Fibroblast of villous mesenchyme (primary cell): Measurements from ENCODE around the gene OR10H2. TPM values are rescaled to one million over a fixed set of nuclear protein-coding genes. Genes with fewer than 3 reads are reported as not detected.
"Not testable (repeated sequence)": the region's sequence is repeated elsewhere in the genome, so short reads cannot be mapped to it uniquely, and the experiment has no call there.

Experiments
- DNase-seq: peaks from one replicate; pipeline ENCODE4 v3.0.0-alpha.2; 2010; ENCODE audit warnings: low read depth
- H3K4me3 ChIP-seq: 2 replicates; pipeline ENCODE4 v1.5.1; 2011; ENCODE audit warnings: low read depth, mild to moderate bottlenecking, low read length
- total RNA-seq: library from RNA; depleted of rRNA; stranded (reverse); fragments of >200 nt; gene quantifications from 2 replicates; pipeline ENCODE4 v1.2.3, GENCODE V29; 2012
- TF ChIP-seq, protein P1 (sequence below): IDR thresholded peaks from 2 replicates; pipeline ENCODE4 v1.5.1; 2012; ENCODE audit warnings: low read depth, mild to moderate bottlenecking, low read length; ENCODE audit not compliant: insufficient read depth

Gene OR10H2, protein sequence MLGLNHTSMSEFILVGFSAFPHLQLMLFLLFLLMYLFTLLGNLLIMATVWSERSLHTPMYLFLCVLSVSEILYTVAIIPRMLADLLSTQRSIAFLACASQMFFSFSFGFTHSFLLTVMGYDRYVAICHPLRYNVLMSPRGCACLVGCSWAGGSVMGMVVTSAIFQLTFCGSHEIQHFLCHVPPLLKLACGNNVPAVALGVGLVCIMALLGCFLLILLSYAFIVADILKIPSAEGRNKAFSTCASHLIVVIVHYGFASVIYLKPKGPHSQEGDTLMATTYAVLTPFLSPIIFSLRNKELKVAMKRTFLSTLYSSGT
- total RNA-seq, result not detected in 2 replicates

DNA sequence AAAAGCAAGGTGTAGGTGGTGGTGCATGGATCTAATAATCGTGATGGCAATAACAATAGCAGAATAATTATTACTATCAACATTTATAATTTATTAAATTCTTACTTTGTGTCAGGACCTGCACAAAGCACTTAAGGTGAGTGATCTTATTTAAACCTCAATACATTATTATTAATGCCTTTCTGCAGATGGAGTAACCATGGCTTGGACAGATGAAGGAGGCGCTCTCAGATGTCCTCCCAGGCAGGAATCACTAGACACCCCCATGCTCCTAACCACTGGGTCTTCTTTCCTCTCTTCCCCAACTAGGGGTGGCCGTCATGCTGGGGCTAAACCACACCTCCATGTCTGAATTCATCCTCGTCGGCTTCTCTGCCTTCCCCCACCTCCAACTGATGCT is at the start of gene OR10H2:
OR10H2 (plus strand) TSS at position 301 of the 400 bp plus-strand sequence; CDS start at position 321, 20 bp downstream.
- no peak within 1 kb of the TSS for H3K4me3 ChIP-seq
- TF ChIP-seq, protein P1, sequence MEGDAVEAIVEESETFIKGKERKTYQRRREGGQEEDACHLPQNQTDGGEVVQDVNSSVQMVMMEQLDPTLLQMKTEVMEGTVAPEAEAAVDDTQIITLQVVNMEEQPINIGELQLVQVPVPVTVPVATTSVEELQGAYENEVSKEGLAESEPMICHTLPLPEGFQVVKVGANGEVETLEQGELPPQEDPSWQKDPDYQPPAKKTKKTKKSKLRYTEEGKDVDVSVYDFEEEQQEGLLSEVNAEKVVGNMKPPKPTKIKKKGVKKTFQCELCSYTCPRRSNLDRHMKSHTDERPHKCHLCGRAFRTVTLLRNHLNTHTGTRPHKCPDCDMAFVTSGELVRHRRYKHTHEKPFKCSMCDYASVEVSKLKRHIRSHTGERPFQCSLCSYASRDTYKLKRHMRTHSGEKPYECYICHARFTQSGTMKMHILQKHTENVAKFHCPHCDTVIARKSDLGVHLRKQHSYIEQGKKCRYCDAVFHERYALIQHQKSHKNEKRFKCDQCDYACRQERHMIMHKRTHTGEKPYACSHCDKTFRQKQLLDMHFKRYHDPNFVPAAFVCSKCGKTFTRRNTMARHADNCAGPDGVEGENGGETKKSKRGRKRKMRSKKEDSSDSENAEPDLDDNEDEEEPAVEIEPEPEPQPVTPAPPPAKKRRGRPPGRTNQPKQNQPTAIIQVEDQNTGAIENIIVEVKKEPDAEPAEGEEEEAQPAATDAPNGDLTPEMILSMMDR, result no peak
- DNase-seq, result no peak

DNA sequence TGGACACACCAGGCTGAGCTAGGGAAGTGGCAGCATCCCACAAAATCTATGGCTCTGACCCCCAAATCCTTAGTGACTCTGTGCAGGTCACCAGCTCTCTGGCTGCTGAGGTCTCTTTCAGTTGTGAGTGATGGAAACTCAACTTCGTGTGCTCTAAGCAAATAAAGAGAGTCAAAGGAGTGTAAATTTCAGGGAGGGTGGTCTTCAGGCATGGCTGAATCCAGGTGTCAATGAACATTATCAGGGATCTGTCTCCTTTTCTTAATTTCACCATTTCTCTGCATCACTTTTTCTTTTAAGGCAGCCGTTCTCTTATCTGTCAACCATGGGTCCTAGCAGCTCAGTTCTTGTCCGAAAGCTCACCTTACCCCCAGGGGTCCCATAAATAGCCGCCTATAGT is 48.7 kb upstream of the OR10H2 start:
- TF ChIP-seq, protein P1, result no peak
- H3K4me3 ChIP-seq, result no peak overlapping the region

DNA sequence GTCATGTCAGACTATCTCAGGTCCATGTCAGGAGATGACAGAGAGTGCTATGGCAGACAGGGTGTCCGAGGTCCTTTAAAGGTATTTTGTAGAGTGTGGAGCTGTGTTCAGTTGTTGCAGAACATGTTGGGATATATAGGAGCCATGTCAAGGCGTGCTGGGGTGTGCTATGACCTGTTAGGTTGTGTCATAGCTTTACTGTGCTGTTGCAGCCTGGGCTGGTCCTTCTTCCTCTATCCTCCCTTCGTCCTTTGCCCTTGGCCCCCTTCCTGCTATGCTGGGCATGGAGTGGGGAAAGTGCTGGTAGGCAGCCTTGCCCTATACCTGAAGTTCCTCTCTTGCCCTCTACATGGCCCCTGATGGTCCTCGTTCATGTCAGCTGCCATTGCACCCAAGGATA is 48.0 kb upstream of the OR10H2 start:
- H3K4me3 ChIP-seq, DNase-seq: not testable (repeated sequence)

More for the DNA sequence above, 48.7 kb upstream of the OR10H2 start:
- no peak for DNase-seq

DNA sequence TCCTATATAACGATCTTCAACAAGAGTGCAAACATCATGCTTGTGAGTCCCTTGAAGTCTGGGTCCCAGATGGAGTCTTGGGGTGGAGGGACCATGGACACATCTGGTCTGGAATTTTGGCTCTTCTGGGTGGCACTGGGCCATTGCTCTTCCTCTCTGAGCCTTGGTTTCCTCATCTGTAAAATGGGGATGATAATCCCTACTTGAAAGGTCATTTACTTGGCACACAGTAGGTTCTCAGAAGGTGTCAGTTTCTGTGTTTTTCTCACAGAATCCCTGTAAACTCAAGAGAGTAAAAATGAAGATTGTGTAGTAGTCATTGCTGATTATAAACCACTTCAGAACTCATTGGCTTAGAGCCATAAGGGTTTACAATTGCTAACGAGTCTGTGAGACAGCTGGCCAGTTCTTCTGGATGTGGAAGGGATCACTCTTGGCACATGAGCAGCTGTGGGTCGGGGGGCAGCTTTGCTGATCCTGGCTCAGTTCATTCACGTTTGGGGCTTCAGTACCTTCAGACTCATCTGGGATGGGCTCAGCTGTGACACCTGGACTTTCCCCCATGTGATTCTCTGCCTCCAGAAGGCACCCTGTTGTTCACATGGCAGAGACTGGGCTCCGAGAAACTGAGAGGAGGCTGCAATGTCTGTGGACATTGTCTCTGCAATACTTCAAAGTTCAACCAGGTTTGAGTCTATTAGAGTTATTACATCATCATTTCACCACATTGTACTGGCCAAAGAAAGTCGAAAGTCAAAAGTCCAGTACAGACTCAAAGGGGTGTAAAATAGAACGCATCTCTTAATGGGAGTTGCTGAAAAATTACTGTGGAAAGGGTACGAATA is 47.1 kb upstream of the OR10H2 start:
- no peak for DNase-seq
- no peak overlapping the region for H3K4me3 ChIP-seq
- TF ChIP-seq, protein P1, result no peak

DNA sequence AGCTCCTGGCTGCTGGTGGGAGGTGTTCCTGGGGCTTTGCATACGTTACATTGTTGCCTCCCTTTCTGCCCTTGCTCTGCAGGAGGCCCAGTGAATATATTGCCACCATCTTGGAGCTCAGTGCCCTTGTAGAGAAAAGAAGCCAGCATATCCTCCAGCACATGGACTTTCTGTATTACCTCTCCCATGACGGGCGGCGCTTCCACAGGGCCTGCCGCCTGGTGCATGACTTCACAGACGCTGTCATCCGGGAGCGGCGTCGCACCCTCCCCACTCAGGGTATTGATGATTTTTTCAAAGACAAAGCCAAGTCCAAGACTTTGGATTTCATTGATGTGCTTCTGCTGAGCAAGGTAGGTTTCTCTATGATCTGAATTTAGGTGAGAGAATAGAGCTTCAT is 44.4 kb upstream of the OR10H2 start:
- TF ChIP-seq, protein P1, result no peak

DNA sequence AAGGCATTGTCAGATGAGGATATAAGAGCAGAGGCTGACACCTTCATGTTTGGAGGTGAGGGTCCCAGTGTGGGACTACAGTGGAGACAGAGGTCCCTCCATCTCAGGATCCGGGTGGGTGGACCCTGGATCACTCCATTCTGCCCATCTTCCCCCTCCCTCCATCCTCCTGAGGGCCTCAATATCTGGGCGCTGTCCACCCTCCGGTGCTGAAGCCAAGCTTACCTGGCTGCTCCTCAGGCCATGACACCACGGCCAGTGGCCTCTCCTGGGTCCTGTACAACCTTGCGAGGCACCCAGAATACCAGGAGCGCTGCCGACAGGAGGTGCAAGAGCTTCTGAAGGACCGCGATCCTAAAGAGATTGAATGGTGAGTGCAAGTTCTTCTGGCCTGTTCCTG is 43.0 kb upstream of the OR10H2 start:
- TF ChIP-seq, protein P1, result no peak
- DNase-seq, result no peak
- H3K4me3 ChIP-seq, result no peak overlapping the region

More for the DNA sequence above, 44.4 kb upstream of the OR10H2 start:
- no peak for DNase-seq
- H3K4me3 ChIP-seq, result no peak overlapping the region

DNA sequence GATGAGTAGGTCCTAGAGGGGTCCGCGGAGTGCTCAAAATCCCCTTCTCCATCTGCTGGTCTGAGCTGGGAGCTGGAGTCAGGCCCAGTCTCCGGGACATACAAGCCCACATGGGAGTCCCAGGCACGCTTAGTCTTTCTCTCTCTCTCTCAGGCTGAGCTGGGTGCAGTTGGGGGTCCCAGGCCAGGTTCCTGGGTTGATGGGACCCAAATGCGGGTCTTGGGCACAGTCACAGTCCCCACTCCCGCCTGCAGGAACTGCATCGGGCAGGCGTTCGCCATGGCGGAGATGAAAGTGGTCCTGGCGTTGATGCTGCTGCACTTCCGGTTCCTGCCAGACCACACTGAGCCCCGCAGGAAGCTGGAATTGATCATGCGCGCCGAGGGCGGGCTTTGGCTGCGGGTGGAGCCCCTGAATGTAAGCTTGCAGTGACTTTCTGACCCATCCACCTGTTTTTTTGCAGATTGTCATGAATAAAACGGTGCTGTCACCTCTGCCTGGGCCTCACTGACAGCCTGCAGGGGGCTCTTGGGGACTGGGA is 31.1 kb upstream of the OR10H2 start:
- TF ChIP-seq, protein P1, result no peak
- DNase-seq, result no peak
- H3K4me3 ChIP-seq, result no peak overlapping the region
